Sigmoid colon (tissue), 7 donors: ENCODE results near the gene TMCO1. TPM values are rescaled to one million over a fixed set of nuclear protein-coding genes. Genes with fewer than 3 reads are reported as not detected.
"Not testable (repeated sequence)": the region's sequence is repeated elsewhere in the genome, so short reads cannot be mapped to it uniquely, and the experiment has no call there.

Experiments used
- DNase-seq: peaks from one replicate; pipeline ENCODE4 v3.0.0-alpha.2; 2019
- H3K27ac ChIP-seq, 4 donors: fragments of 200-600 bp; sonication (generic); one replicate each; pipeline ENCODE4 v1.5.1; 2016 to 2019; ENCODE audit warnings: mild to moderate bottlenecking in 1 of 4
- H3K27me3 ChIP-seq, 3 donors: fragments of 200-600 bp; sonication (generic); one replicate each; pipeline ENCODE4 v1.5.1; 2019; ENCODE audit warnings: mild to moderate bottlenecking in 1 of 3
- H3K36me3 ChIP-seq, 4 donors: fragments of 200-600 bp; sonication (generic); one replicate each; pipeline ENCODE4 v1.5.1; 2016 to 2019
- H3K4me1 ChIP-seq, 4 donors: fragments of 200-600 bp; sonication (generic); one replicate each; pipeline ENCODE4 v1.5.1; 2017 to 2019
- H3K4me3 ChIP-seq, 4 donors: fragments of 200-600 bp; sonication (generic); one replicate each; pipeline ENCODE4 v1.5.1; 2017 to 2019; ENCODE audit warnings: mild to moderate bottlenecking in 2 of 4, moderate library complexity in 1 of 4
- H3K9me3 ChIP-seq, 4 donors: fragments of 200-600 bp in 3 of 4; sonication (generic) in 3 of 4; one replicate each; pipeline versions ENCODE4 v1.5.1 to v1.6.1; 2013 to 2019
- EP300 ChIP-seq, 4 donors: sonication (generic); formaldehyde crosslinking; IDR thresholded peaks; one replicate each; pipeline ENCODE4 v1.6.1; 2017; ENCODE audit warnings: antibody characterized with exemption in 4 of 4
- POLR2A ChIP-seq, 2 donors: fragments of 450-650 bp; IDR thresholded peaks; one replicate each; pipeline ENCODE4 v1.6.1; 2016; ENCODE audit warnings: antibody characterized with exemption in 2 of 2, mild to moderate bottlenecking in 2 of 2, moderate library complexity in 2 of 2
- POLR2AphosphoS5 ChIP-seq, 4 donors: sonication (generic); formaldehyde crosslinking; IDR thresholded peaks; one replicate each; pipeline ENCODE4 v1.6.1; 2017; ENCODE audit warnings: antibody characterized with exemption in 4 of 4
- WGBS, 2 donors: extraction: QIAGEN DNeasy Blood & Tissue Kit; methylation state at CpG; one replicate each; pipeline ENCODE4 v1.1.7; 2013; 5-methylcytosine and 5-hydroxymethylcytosine counted together
- intact Hi-C: fragments of 100-400 bp; cut with DNase I; formaldehyde crosslinking; loops from one replicate; pipeline ENCODE4 v1.15.1; 2023
- polyA plus RNA-seq, 3 donors: library from polyadenylated mRNA; stranded (reverse); fragments of 200-250 nt; gene quantifications; one replicate each; pipeline ENCODE4 v1.2.3, GENCODE V29; 2013
- total RNA-seq, 4 donors: library from RNA; depleted of rRNA; stranded (reverse); fragments of >200 nt; gene quantifications; one replicate each; pipeline ENCODE4 v1.1.0, GENCODE V29; 2016
- TF ChIP-seq, protein P1 (sequence below), 4 experiments: fragments of 450-650 bp in 3 of 4; fragments of 200-600 bp in 1 of 4; IDR thresholded peaks; one replicate each; pipeline ENCODE4 v1.5.1; 2016 to 2019; ENCODE audit warnings: antibody characterized with exemption in 4 of 4, mild to moderate bottlenecking in 3 of 4, moderate library complexity in 2 of 4
- donor health status: healthy with polysubstance abuse.
- donor health status: Bipolar disorder and iron deficiency.
- donor health status: healthy.

The TMCO1 gene
- total and polyA plus RNA-seq, 7 donors, result 36.7 to 116 (median 46.2) TPM

DNA sequence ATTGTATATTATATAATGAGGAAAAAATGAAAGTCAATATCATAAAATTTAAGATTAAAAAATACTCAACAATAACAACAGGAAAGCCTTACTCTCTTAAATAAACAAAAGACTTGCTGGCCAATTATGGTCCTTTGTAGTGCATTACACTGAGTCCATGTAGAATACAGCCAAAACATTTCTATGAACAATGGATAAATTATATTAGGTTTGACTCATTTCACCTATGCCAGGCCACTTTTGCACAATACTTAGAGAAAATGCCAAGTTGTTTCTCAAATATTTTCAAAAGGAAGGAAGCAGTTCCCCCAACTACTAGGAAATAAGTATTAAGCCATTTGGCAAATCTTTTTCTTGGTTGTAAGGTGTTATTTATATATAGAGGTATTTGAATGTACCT is 38.9 kb upstream of the TMCO1 start:
- intact Hi-C loops, result no loop called here
- TF ChIP-seq, protein P1, sequence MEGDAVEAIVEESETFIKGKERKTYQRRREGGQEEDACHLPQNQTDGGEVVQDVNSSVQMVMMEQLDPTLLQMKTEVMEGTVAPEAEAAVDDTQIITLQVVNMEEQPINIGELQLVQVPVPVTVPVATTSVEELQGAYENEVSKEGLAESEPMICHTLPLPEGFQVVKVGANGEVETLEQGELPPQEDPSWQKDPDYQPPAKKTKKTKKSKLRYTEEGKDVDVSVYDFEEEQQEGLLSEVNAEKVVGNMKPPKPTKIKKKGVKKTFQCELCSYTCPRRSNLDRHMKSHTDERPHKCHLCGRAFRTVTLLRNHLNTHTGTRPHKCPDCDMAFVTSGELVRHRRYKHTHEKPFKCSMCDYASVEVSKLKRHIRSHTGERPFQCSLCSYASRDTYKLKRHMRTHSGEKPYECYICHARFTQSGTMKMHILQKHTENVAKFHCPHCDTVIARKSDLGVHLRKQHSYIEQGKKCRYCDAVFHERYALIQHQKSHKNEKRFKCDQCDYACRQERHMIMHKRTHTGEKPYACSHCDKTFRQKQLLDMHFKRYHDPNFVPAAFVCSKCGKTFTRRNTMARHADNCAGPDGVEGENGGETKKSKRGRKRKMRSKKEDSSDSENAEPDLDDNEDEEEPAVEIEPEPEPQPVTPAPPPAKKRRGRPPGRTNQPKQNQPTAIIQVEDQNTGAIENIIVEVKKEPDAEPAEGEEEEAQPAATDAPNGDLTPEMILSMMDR (IDR thresholded peaks at IDR 0.05), result no peak
- TF ChIP-seq EP300 (IDR thresholded peaks at IDR 0.05) (no peak), POLR2AphosphoS5 (IDR thresholded peaks at IDR 0.05) (no peak), POLR2A (IDR thresholded peaks at IDR 0.05) (no peak)
- DNase-seq, result no peak
- H3K36me3 ChIP-seq, result no peaks in the 10 kb centered on the region
- no peaks in the 10 kb centered on the region for H3K4me1 ChIP-seq
- H3K27ac ChIP-seq, result no peak overlapping the region
- no peak overlapping the region for H3K4me3 ChIP-seq
- H3K9me3 ChIP-seq, result no peaks in the 10 kb centered on the region
- no peaks in the 10 kb centered on the region for H3K27me3 ChIP-seq

DNA sequence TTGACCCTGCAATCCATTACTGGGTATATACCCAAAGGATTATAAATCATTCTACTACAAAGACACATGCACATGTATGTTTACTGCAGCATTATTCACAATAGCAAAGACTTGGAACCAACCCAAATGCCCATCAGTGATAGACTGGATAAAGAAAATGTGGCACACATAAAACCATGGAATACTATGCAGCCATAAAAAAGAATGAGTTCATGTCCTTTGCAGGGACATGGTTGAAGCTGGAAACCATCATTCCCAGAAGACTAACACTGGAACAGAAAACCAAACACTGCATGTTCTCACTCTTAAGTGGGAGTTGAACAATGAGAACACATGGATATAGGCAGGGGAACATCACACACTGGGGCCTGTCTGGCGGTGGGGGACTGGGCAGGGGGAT is 35.8 kb upstream of the TMCO1 start:
- H3K4me3 ChIP-seq, H3K27ac ChIP-seq, H3K36me3 ChIP-seq, H3K27me3 ChIP-seq, DNase-seq, H3K4me1 ChIP-seq, intact Hi-C loops, H3K9me3 ChIP-seq: not testable (repeated sequence)
- WGBS, 2 donors, result 75 to 81% methylated on average over 1 of the region's 1 CpG

DNA sequence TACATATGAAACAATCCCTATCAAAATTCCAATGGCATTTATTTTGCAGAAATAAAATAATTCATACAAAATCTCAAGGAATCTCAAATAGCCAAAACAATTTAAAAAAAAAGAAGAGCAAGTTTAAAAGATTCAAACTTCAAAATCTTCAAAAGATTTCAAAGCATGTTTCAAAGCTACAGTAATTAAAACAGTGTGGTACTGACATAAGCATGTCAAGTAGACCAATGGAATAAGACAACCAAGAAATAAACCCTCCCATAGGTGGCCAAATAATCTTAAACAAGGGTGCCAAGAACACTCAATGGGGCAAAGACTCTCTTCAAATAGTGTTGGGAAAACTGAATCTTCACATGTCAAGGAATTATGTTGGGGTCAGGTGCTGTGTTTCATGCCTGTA is 30.7 kb upstream of the TMCO1 start:
- H3K36me3 ChIP-seq, result no peaks in the 10 kb centered on the region
- TF ChIP-seq, protein P1 (IDR thresholded peaks at IDR 0.05), result no peak
- TF ChIP-seq POLR2AphosphoS5 (IDR thresholded peaks at IDR 0.05) (no peak), POLR2A (IDR thresholded peaks at IDR 0.05) (no peak), EP300 (IDR thresholded peaks at IDR 0.05) (no peak)
- no peaks in the 10 kb centered on the region for H3K4me1 ChIP-seq
- no peak overlapping the region for H3K4me3 ChIP-seq
- H3K27ac ChIP-seq, result no peak overlapping the region
- intact Hi-C loops, result no loop called here
- no peak for DNase-seq
- peaks cover 0 to 4% (median 0%) of the 10 kb centered on the region in 4 donors for H3K9me3 ChIP-seq
- H3K27me3 ChIP-seq, result no peaks in the 10 kb centered on the region

DNA sequence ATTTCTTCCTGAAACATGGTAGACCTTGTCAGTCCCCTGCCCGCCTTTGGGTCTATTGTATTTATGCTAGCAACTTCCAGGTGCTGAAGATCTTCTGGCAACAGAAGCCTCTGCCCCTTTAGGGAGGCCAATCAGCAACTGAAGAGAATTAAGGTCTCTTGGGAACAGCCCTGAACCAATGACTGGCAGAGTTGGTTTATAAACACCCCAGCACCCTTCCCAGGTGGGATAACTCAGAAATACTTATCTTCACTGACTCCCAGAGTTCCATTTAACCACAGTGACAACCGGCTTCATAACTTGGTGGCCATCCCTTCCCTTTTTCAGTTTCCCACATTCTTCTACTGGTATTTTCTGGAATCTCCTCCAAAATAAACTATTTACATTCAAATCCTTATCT is 27.2 kb upstream of the TMCO1 start:
- Histone ChIP-seq H3K4me3 (no peak overlapping the region), H3K9me3 (peaks cover 0 to 4% (median 0%) of the 10 kb centered on the region in 4 donors), H3K36me3 (no peaks in the 10 kb centered on the region), H3K27me3 (no peaks in the 10 kb centered on the region), H3K27ac (no peak overlapping the region), H3K4me1 (no peaks in the 10 kb centered on the region)
- DNase-seq, result no peak
- 87% methylated on average over 2 of the region's 2 CpGs for WGBS, 2 donors
- TF ChIP-seq POLR2AphosphoS5 (IDR thresholded peaks at IDR 0.05) (no peak), POLR2A (IDR thresholded peaks at IDR 0.05) (no peak), EP300 (IDR thresholded peaks at IDR 0.05) (no peak)
- TF ChIP-seq, protein P1 (IDR thresholded peaks at IDR 0.05), result no peak
- intact Hi-C loops, result no loop called here

DNA sequence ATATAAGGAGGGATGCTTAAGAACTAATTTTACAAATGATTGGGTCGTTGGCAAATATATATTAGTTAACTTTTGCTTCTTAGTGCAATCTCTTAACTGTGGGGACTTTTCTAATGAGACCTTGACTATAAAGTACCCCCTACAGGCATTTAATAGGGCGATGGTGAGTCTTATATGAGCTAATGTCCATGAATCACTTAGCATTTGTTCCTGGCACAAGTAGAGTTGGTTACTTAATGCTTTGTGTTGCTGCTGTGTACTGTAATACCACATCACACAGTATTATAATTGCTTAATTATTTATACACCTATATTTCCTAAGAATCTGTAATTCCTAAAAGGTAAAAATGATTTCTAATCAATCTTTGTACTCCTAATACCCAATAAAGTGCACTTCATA is 25.3 kb upstream of the TMCO1 start:
- H3K4me1 ChIP-seq, result no peaks in the 10 kb centered on the region
- 67 to 74% methylated on average over 2 of the region's 2 CpGs for WGBS, 2 donors
- H3K4me3 ChIP-seq, result no peak overlapping the region
- no peaks in the 10 kb centered on the region for H3K36me3 ChIP-seq
- H3K27ac ChIP-seq, result no peak overlapping the region
- no peaks in the 10 kb centered on the region for H3K27me3 ChIP-seq
- intact Hi-C loops, result no loop called here
- no peaks in the 10 kb centered on the region for H3K9me3 ChIP-seq
- no peak for DNase-seq
- TF ChIP-seq POLR2A (IDR thresholded peaks at IDR 0.05), result no peak
- no peak for TF ChIP-seq POLR2AphosphoS5 (IDR thresholded peaks at IDR 0.05)
- TF ChIP-seq, protein P1 (IDR thresholded peaks at IDR 0.05), result no peak
